Measurements from ENCODE around the gene UNC5A.

UNC5A gene

DNA sequence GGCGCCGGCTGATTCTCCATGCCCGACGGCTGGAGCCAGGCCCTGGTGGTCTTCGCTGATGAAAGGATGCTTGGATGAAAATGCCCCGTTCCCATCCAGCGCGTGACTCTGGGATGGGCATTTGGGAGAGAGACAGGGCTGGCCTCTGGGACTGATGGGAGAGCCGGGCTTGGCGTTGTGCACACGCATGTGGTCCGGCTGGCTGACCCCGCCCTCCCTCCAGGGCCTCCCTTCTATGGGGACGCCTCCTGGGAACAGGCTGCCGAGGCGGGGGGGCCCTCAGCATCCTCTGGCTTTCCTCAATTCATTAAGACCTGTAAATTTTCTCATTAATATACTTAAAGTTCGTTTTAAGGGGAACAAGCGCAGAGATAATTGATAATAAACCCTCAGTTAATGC lies 36.8 kb downstream of the UNC5A start:
- DNase-seq, result no peak

GRCh38 chr5:176847726-176848290 lies 37.4 kb downstream of the UNC5A start:
- DNase-seq, result no peak

DNA sequence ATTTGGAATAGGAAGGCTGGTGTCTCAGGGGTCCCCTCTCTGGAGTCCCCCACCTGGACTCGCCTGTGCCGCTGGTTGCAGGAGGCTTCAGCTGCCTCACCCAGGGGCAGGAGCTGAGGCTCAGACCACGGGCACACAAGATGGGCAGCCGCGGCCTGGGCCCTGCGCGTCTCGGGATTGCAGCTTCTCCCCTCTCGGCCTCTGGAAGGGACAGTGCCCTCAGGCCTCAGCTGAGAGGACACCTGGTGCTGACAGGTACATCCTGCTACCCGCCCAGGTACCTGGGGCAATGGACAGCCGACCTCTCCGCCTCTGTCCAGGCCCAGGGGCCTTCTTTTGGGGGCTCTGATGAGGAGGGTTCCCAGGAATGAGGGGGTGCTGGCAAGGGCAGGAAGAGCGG lies 38.3 kb downstream of the UNC5A start:
- no peak for DNase-seq

DNA sequence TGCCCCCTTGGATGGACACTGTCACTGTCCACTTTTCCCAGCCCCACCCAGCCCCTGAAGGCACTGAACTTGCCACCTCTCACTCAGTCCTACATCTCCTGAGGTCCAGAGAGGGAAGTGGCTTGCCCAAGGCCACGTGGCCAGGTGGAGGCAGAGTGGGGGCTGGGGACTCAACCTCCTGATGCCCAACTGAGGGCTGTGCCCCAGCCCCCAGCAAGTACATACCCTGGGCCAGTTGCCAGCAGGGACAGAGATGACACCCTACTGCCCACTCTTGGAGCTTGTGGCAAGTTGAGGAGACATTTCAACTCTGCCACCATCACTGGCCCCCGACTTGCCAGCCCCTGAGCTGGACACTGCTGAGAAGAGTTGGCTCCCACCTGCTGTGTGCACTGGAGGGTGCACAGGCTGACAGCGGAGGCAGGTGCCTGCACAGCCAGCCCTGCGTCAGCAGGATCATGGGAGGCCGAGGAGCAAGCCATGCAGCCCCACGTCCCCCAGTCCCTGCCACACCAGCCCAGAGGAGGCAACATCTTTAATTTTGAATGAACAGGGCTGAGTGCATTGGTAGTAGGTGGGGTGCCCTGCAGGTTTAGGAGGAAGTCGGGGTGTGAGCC lies 39.4 kb downstream of the UNC5A start:
- no peak for DNase-seq

DNA sequence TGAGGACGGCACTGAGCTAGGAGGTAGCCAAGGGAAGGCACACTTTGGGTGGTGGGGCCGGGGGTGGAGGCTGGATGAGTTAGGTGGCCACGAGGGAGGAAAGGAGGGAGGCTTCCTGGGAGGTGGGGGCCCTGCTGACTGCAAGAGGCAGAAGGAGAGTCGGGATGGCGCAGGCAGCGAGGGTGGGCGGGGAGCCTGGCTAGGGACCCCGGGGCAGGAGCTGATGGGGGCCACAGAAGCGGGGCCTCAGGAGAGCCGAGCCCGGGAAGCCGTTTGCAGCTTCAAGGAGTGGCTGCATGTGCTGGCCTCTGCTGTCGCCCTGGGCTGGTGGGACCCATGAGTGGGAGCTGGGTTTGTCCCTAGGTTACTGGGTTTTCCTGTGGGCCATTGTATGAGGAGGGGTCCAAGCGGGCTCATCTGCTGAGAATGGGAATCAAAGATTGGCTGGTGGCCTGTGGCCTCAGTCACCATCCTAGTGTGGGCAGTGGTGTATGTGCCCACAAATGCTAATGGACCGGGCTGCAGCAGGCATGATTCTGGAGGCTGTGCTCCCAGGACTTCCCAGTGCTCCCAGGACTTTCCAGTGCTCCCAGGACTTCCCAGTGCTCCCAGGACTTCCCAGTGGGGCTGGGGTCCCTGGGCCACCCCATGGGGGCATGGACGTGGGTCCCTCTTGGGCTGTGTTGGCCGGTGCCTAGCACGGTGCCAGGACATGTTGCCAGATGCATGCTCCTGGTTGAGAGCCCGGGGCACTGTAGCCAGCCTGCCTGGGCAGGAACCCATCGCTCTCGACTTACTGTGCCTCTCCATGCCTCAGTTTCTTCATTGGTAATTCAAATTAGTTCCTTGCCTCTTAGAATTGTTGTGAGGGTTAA lies 40.2 kb downstream of the UNC5A start:
- no peak for DNase-seq

DNA sequence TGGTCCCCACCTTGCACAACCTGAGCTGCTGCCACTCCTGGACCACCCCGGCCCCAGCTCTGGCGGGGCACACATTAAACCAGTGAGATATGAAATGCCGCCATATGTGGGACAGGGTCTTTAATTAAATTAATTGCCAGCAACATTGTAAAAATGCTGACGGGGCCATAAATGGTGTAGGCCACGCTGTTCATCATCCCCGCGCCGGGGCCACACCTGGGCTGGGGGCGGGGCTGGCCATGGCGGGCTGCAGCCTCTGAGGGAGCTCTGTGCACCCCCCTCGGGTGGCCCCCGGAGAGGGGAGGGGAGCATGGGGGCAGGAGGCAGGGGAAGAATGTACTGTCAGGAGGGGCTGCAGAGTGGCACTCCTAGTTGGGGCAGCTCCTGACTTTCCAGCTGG lies 41.0 kb downstream of the UNC5A start:
- DNase-seq, result no peak

- DNase-seq, result no peak
Observed at GRCh38 chr5:176851871-176852658, 41.7 kb downstream of the UNC5A start.

DNA sequence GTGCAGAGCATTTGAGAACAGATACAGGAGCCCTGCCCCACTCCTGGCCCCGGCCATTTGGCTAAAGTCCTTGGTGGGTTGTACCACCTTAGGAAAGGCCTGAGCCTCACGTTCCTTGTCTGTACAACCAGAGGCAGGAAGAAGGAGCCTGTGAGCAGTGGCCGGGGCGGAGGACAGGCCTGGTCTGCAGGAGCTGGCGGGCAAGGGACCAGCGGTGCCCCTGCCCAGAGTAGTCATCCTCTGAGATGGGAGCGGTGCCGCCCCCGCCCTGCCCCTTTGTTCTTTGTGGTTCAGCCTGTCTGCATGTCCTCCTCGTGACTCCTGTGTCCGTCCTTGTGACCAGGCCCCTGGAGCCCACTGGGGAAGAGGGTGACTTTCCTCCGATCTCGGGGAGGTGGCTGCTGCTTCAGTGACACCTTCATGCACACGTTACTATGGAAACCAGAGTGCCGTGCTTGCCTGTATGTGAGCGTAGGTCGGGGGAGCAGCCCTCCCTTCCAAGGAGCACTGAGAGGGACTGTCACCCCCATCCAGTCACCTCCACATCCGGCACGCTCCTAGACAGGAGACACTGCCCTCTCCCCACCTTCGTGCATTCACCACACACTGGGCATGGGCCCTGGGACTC lies 42.9 kb downstream of the UNC5A start:
- DNase-seq, result no peak

GRCh38 chr5:176854164-176854563 lies 43.8 kb downstream of the UNC5A start:
- no peak for DNase-seq

GRCh38 chr5:176855598-176855997 lies 45.2 kb downstream of the UNC5A start:
- no peak for DNase-seq

- no peak for DNase-seq
Observed at GRCh38 chr5:176856746-176857145, 46.4 kb downstream of the UNC5A start.

GRCh38 chr5:176857216-176857893 lies 47.0 kb downstream of the UNC5A start:
- no peak for DNase-seq

GRCh38 chr5:176857894-176858273 lies 47.5 kb downstream of the UNC5A start:
- DNase-seq, result no peak

GRCh38 chr5:176859916-176860315 lies 49.6 kb downstream of the UNC5A start:
- DNase-seq, result no peak

- DNase-seq, result no peak
Observed at GRCh38 chr5:176860381-176860780, 50.0 kb downstream of the UNC5A start.

GRCh38 chr5:176861276-176861675 lies 50.9 kb downstream of the UNC5A start:
- DNase-seq, result no peak

GRCh38 chr5:176862330-176862995 lies 52.1 kb downstream of the UNC5A start:
- DNase-seq, result no peak

DNA sequence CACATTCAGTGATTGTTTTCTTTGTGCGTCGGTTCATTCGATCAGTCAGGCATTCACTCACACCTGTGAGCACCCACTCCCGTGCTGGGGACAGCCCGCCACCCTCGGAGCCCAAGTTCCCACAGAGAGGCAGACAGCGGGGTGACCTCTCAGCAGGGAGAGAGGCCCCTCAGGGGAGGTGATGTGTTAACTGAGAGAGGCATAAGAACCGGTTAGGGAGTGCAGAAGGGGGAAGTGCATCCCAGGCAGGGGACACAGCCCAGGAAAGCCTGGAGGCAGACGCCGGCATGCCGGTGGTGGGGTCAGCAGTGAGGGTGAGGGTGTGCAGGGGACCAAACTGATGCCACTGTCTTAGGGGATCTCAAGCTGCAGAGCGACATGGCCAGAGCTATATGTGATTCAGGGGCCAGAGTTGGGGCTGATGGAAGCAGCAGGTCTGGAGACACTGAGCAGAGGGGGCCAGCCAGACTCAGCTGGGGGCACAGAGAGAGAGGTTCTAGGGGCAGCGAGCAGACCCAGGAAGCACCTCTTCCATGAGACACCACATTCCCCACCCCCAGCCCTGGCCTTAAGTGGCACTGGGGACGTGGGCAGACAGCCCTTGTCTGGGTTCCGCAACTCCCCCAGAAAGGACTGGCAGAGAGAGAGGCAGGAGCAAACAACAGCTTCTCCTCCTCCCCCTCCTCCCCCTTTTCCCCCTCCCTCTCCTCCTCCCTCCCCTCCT lies 52.8 kb downstream of the UNC5A start:
- DNase-seq, result no peak

DNA sequence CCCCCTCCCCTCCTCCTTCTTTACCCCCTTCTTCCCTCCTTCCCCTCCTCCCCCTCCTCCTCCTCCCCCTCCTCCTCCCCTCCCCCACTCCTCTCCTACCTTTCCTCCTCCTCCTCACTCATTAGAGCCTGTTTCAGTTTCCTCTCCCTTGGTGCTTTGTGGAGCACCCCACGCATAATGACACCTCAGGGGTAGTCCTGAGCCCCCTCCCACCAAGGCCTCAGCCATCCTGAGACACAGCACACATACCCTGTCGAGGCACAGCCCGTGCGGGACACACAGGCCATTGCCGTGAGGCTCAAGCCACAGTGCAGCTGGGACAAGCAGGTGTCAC lies 53.4 kb downstream of the UNC5A start:
- DNase-seq, result no peak

DNA sequence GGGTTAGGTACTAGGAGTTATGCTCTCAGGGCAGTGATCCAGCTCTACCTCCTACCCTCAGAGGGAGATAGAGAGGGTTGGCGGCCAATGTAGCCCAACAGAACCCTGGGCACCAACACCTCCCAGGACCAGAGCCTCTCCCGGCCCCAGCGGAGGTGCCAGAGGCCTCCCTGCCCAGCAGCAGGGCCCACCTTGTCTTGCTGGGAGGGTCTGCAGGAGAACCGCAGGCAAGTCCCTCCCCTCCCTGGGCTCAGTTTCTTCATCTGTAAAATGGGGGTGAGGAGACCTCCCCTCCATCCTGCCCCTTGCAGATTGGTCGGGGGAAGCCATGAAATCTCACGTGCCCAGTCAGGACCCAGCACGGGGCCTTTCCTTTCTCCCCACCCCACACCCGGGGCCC lies 54.4 kb downstream of the UNC5A start:
- no peak for DNase-seq

DNA sequence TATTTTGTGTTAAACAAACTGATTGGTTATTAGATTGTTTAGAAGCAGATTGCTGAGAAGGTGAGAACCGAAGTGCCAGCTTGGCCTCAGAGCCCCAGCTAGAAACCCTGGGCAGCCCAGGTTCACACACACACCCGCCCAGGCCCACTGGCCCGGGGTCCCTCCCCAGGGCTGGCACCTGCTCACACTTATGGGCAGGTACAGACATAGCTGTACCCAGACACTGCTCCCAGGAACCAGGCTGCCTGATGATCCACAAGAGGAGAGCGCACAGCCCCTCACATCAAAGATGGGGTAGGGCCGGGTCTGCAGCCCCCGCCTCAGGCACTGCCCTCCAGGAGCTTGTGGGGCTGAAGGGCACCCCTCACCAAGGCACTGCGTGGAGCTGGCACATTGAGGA lies 55.6 kb downstream of the UNC5A start:
- DNase-seq, result no peak
